GM12874 (cell line): ENCODE measurements around the gene ZNF691.

Experiments used
- TF ChIP-seq, protein P1 (sequence below): IDR thresholded peaks from 2 replicates; pipeline ENCODE4 v1.5.1; 2011; ENCODE audit warnings: low read depth, mild to moderate bottlenecking, control low read depth, low read length, moderate library complexity; ENCODE audit not compliant: insufficient read depth

Gene ZNF691

DNA sequence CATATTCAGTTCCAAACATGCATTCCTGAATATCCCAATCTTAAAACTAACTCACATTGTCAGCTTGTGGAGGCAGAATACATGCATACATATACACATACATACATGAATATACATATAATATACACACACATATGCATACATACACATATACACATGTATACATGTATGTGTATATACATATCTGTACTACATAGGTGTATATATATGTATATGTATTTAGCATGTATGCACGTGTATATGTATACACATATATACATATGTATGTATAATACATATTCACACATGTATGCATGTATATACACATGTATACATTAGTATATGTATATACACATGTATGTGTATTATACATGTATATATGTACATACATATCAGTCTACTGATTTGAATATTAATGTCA lies 1.2 kb upstream of the ZNF691 start:
- TF ChIP-seq, protein P1, sequence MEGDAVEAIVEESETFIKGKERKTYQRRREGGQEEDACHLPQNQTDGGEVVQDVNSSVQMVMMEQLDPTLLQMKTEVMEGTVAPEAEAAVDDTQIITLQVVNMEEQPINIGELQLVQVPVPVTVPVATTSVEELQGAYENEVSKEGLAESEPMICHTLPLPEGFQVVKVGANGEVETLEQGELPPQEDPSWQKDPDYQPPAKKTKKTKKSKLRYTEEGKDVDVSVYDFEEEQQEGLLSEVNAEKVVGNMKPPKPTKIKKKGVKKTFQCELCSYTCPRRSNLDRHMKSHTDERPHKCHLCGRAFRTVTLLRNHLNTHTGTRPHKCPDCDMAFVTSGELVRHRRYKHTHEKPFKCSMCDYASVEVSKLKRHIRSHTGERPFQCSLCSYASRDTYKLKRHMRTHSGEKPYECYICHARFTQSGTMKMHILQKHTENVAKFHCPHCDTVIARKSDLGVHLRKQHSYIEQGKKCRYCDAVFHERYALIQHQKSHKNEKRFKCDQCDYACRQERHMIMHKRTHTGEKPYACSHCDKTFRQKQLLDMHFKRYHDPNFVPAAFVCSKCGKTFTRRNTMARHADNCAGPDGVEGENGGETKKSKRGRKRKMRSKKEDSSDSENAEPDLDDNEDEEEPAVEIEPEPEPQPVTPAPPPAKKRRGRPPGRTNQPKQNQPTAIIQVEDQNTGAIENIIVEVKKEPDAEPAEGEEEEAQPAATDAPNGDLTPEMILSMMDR = no peak

DNA sequence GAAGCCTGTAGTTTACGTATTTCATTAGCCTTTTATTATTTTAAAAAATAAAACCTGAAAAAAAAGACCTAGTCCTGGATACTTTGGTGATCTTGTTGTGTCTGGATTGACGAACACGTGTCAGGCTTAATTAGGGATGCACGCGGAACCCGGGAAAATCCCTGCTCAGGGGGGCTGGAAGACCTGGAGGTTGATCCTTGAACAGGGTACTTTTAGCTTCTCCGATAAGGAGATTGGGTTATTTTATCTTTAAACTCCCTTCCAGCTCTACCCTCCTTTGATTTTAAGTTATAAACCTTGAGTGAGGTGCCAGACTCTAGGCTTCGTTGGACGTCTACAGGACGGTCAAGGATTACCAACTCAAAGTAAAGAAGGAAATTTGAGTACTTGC lies 552 bp upstream of the ZNF691 start:
- TF ChIP-seq, protein P1 = no peak

DNA sequence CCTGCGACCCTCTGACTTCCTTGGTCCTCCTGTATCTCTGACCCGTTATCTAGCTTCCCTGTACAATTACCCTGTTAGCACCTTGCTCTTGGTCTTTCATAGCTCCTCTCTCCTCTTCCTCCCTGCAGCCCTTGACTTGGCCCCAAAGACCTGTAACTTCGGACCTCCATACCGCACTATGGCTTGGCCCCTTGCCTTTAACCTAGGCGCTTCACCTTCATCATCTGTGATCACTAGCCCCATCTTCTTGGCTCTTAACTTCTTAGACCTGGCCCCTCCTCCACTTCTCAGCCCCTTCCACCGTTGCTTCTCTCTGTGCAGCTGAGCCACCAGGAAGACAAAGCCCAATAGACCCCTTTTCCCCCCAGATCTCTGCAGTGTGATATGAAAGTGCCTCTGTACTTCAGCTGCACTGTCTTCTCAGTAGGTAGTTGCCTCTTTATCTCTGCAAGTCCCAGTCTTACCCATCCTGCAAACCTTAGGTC lies 740 bp downstream of the ZNF691 start:
- TF ChIP-seq, protein P1 = no peak

DNA sequence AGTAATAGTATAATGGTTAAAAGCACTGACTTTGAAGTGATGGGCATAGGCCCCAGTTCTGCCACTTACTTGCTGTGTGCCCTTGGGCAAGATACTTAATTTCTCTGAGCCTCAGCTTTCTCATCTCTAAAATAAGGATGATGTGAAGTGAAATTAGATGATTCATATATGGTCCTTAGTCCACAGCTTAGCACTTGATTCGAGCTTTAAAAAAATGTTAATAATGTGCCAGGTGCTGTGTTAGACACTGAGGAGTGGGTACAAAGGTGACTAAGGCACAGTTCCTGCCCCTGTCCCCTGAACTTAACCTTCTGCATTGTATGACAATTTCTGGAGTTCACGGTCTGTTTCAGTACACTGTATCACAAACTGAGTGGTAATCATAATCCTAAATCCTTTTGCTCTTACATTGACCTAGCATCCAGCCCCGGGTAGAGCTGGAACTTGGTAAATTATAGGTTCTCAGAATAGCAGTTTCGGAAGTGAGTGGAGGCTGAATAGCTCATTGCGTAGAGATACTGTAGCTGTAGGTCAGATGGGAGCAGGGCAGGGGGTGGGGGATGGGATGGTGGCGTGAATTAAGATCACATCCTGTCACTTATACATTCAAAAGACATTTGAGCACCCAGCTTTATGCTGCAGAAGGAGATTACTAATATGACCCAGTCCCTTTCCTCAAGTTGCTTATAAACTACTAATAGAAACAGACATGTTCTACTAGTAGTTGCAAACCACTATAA lies 1.5 kb downstream of the ZNF691 start:
- TF ChIP-seq, protein P1 = no peak

DNA sequence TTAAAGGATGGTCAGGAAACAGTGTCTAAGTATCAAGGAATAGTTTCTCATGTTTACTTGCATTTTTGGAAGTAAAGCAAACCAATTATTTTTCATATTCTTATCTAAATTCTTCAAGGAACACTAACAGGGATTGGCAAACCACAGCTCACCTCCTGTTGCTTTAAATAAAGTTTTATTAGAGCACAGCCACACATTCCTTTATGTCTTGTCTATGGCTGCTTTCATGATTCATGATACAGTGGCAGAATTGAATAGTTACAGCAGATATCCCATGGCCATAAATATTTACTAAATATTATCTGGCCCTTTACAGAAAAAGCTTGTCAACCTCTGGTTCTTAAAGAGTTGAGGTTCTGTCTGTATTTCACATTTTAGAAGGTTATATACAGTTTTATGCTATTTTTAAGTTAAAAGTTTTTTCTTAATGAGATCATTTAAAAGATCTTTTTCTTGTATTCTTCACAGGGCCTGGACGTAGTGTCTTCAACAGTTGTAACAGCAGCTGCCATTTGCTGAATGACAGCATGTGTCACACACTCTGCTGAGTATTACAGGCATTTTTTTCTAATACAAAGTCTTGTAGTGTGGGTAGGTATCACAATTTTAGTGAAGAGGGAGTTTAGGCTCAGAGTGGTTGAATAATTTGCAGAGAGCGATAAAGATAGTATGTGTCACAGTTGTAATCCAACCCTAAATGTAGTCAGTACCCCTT lies 2.6 kb downstream of the ZNF691 start:
- TF ChIP-seq, protein P1 = no peak

DNA sequence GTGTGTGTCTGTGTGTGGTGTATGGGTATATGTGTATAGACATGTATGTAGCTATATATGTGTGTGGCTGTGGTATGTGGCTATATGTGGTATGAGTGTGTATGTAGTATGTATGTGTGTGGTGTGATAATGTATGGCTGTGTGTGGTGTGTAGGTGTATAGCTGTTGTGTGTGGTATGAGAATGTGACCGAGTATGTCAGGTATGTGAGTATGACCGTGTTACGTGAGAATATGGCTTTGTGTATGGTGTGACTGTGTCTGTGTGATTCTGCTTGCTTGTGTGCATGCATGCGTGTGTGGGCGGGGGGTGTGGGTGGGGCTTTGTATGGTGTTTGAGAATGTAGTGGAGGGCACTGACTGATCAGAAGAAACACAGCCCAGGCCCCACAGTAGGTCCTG lies 3.5 kb downstream of the ZNF691 start:
- TF ChIP-seq, protein P1 = no peak

DNA sequence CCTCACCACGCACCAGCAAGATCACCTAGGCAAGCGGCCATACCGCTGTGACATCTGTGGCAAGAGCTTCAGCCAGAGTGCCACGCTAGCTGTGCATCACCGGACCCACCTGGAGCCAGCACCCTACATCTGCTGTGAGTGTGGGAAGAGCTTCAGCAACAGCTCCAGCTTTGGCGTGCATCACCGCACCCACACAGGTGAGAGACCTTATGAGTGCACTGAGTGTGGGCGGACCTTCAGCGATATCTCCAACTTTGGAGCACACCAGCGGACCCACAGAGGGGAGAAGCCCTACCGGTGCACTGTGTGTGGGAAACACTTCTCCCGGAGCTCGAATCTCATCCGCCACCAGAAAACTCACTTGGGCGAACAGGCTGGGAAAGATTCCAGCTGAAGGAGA lies 5.0 kb downstream of the ZNF691 start:
- TF ChIP-seq, protein P1 = no peak
